GM12891 (cell line): ENCODE results near the gene MAOB. TPM values are rescaled to one million over a fixed set of nuclear protein-coding genes. Genes with fewer than 3 reads are reported as not detected.
"Not testable (repeated sequence)": the region's sequence is repeated elsewhere in the genome, so short reads cannot be mapped to it uniquely, and the experiment has no call there.

Experiments used
- DNase-seq: peaks from one replicate; pipeline ENCODE4 v3.0.0; 2011; ENCODE audit warnings: low spot score; ENCODE audit not compliant: insufficient read length
- FAIRE-seq: peaks from 2 replicates; lab custom pipeline; 2011; peaks lifted over from hg19 to GRCh38; lab: Jason Lieb, UNC
- PAX5 ChIP-seq: IDR thresholded peaks from 2 replicates; pipeline ENCODE4 v1.6.1; 2011; ENCODE audit warnings: low read length, moderate library complexity, mild to moderate bottlenecking; ENCODE audit not compliant: insufficient read depth, severe bottlenecking
- POLR2A ChIP-seq: IDR thresholded peaks from 2 replicates; pipeline ENCODE4 v1.6.1; 2011; ENCODE audit warnings: low read depth, low read length, control low read depth
- POLR2AphosphoS5 ChIP-seq: IDR thresholded peaks from 2 replicates; pipeline ENCODE4 v1.6.1; 2011; ENCODE audit warnings: low read depth, low read length, control low read depth
- POU2F2 ChIP-seq: IDR thresholded peaks from 2 replicates; pipeline ENCODE4 v1.6.1; 2011; ENCODE audit warnings: low read depth, mild to moderate bottlenecking, control low read depth, low read length, moderate library complexity
- SPI1 ChIP-seq: IDR thresholded peaks from 2 replicates; pipeline ENCODE4 v1.6.1; 2011; ENCODE audit warnings: low read depth, low read length, control low read depth
- TAF1 ChIP-seq: IDR thresholded peaks from 2 replicates; pipeline ENCODE4 v1.6.1; 2011; ENCODE audit warnings: low read depth, low read length, control low read depth
- polyA plus RNA-seq: library from polyadenylated mRNA; unstranded; fragments of >200 nt; gene quantifications from one replicate; pipeline ENCODE4 v1.2.1, GENCODE V29; 2012; ENCODE audit warnings: low read depth, missing spikeins, inconsistent platforms; ENCODE audit not compliant: missing spikeins

MAOB gene
- not detected for polyA plus RNA-seq

DNA sequence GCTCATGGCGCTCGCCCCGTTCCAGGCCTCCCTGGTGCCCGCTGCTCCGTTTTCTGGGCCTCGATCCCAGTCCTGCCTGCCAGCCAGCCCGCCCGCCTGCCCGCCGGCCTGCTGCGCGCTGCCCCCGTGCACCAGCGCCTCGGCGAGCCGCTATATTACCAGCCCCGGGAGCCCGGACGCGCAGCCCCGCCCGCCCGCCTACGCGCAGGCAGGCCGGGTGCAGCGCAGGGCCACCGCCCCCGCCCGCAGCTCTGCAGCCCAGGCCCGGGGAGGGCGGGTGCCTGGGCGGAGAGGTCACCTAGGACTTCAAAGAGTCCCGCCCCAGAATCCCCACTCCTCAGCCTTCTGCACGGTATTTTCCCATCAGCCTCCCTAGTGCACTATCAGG lies at the start of gene MAOB:
Gene MAOB (minus strand): TSS at position 157 of the 388 bp plus-strand sequence. CDS start 151 bp downstream, at position 6.
- no peak for DNase-seq
- no peak for TF ChIP-seq POU2F2
- TF ChIP-seq TAF1, result no peak
- TF ChIP-seq SPI1, result no peak
- TF ChIP-seq POLR2AphosphoS5, result no peak
- TF ChIP-seq POLR2A, result no peak
- no peak for TF ChIP-seq PAX5
- FAIRE-seq, result no peak

DNA sequence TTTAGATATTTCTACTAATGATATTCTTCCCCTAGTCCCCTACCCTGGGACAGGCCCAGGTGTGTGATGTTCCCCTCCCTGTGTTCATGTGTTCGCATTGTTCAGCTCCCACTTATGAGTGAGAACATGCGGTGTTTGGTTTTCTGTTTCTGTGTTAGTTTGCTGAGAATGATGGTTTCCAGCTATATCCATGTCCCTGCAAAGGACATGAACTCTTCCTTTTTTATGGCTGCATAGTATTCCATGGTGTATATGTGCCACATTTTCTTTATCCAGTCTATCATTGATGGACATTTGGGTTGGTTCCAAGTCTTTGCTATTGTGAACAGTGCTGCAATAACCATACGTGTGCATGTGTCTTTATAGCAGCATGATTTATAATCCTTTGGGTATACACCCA lies 39.8 kb upstream of the MAOB start:
- not testable (repeated sequence) for DNase-seq, FAIRE-seq

DNA sequence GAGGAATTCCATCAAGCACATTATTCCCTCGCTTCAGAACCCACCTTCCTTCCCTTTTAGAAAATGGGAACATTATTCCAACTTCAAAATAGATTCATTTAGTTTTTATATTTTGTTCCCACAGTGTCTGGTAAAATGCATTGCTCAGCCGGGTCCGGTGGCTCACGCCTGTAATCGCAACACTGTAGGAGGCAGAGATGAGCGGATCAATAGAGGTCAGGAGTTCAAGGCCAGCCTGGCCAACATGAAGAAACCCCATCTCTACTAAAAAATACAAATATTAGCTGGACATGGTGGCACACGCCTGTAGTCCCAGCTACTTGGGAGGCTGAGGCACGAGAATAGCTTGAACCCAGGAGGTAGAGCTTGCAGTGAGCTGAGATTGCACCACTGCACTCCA lies 28.5 kb upstream of the MAOB start:
- FAIRE-seq, DNase-seq: not testable (repeated sequence)

DNA sequence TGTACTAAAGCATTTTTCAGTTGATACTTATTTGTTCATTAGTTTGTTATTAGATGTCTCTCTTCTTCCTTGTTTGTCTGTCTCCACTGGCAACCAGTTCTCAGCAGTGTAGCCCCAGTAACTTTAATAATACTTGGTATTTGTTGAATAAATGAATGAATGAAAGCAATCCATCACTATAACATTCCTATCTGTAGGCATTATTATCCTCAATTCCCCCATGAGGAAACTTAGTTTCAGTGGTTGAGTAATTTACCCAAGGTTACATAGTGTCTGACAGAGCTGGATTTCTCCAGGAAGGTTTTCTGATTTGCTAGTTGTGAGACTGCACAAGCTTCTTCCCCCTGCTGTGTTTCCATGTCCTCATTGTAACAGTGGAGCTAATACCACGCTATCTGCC lies 27.8 kb upstream of the MAOB start:
- no peak for DNase-seq
- FAIRE-seq, result no peak
- TF ChIP-seq POLR2AphosphoS5 (no peak), POU2F2 (no peak), POLR2A (no peak), PAX5 (no peak), SPI1 (no peak), TAF1 (no peak)

DNA sequence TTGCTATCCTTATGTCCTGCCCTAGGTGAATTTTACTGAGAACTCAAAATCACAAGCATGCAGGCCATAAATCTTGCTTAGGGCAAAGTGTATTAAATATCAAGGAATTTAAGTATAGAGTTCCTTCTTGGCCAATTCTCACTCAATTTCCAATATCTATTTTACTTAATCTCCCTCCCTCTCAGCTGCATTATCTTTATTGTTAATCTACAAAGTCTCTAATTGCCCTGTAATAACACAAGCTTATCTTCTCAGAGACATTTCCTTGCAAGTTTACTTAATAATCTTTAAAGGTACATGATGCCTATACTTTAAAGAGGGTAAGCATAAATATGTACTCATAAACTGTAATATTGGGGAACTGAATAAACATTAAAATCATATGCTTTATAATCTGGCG lies 26.9 kb upstream of the MAOB start:
- FAIRE-seq, result no peak
- TF ChIP-seq POLR2A, result no peak
- TF ChIP-seq TAF1, result no peak
- no peak for TF ChIP-seq POLR2AphosphoS5
- no peak for TF ChIP-seq POU2F2
- no peak for TF ChIP-seq PAX5
- no peak for TF ChIP-seq SPI1
- DNase-seq, result no peak

DNA sequence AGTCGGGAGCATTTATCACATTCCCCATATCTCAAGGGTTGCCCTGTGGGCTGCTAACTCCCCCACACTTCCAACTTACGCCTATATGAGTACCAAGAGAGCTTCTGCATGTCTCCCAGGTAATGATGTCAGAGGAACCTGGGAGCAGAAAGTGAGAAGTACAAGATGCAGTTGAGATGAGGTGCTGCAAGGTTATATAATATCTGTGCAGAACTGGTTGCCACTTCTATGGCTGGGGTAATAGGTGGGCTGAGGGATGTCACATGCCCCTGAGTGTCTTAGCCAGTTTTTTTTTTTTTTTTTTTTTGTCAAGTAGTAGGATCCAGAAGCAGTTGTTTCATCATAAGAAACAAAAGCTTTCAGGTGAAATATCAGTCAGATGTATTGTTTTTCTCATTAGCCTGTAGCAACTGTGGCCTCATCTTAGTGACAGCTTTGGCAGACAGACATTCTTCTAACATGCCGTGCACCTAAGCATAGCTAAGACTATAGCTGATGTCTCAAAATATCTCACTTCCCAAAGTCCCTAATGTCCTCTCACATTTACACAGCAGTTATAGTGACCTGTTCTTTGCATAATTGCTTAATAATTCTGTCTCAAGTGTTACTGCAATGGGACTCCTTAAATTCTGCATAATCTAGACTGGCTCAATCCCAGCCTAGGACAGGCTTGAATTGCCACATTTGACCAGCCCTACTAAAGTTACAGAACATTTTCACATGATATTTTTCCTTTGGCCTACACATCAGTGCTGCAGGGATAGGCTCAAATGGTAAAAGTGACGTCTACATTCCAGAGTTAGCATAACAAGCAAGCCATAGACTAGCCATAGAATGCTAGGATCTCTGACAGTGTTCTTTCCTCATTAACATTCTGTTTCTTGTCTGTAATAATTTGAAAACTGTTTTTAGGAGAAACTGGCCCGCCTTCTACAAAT lies 17.9 kb upstream of the MAOB start:
- no peak for DNase-seq
- no peak for FAIRE-seq
- TF ChIP-seq POU2F2 (no peak), SPI1 (no peak), TAF1 (no peak), PAX5 (no peak), POLR2A (no peak), POLR2AphosphoS5 (no peak)

DNA sequence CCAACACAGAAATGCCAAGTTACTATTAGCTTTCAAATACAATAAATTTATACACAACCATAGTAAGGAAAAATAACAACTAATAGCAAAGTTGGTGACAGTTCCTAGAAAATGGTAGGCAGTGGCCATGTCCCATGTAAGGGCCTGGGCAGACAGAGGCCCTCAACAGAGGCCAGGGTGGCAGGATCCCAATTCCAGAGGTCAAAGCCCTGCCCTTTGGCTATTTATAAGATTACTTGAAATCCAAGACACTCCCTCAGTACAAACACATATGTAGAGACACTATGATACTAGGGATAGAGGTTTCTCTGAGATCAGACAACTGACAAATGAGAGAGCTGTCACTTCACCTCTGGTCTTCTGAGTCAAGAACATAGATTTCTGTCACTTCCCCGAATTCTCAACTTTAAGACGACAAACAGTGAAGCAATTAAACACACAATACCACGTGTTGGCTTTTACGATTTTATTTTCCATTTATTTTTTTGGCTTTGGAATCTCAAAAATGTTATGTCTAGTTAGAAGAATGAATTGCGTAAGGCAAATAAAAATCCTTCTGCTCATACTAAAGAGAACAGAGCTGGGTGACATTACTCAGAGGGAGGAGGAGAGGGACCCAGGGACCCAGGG lies 16.3 kb upstream of the MAOB start:
- TF ChIP-seq POU2F2 (no peak), TAF1 (no peak), POLR2AphosphoS5 (no peak)
- DNase-seq (no peak), FAIRE-seq (no peak)

DNA sequence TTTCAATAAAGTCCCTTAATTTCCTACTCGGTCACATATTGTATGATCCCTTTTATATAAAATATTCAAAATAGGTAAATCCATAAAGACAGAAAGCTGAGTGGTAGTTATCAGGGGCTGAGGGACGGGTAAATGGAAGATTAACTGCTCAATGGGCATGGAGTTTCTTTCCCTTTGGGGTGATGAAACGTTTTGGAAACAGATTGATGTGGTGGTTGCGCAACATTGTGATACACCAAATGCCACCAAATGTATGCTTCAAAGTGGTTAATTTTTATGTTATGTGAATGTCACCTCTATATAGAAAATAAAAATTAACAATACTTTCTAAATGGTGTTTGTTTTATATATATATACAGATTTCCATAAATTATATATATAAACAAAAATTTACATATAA lies 15.0 kb upstream of the MAOB start:
- FAIRE-seq, result no peak
- TF ChIP-seq POLR2AphosphoS5, result no peak
- no peak for TF ChIP-seq SPI1
- TF ChIP-seq PAX5, result no peak
- no peak for TF ChIP-seq POLR2A
- no peak for TF ChIP-seq POU2F2
- no peak for TF ChIP-seq TAF1
- DNase-seq, result no peak

DNA sequence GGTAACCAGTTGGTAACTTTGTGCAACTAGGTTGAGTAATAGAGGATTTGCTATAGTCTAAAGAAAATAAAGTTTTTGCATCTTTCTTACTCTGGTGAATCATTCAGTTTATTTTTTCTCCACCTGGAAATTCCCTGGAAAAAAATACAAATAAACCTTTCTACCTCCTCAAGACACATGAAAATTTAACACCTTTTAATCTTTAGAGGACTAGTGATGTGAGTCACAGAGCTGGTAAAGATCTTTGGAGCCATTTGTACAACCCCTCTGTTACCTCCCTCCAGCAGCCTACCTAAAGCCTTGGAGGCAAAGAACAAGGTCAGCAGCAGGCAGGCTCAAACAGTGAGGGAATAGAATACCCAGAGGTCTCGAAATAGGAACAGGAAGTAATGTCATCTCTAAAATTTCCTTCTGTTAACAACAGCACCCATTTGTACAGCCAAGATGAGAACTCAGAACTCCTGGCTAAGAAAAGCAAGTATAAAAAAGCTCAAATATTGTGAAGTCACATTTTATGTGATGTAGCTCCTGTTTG lies 10.2 kb upstream of the MAOB start:
- FAIRE-seq (no peak), DNase-seq (no peak)
- TF ChIP-seq POLR2A (no peak), TAF1 (no peak), POLR2AphosphoS5 (no peak), PAX5 (no peak), SPI1 (no peak), POU2F2 (no peak)

DNA sequence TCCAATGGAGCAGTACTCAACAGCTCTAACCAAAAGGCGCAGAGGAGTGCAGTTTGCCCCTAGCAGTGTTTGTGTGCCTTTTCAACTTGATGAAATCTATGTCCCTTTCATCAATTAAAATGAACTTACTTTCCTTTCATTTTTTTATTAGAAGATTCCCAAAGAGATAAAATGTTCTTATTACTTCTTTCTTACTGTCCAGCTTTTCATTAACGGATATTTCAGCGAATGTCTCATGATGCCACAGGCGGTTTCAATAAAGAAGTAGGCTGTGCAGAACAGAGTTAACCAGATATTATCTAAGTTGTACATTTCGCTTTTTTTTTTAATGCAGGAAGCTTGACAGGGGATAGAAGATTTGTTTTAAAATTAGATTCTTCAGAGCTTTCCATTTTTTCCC lies 3.4 kb upstream of the MAOB start:
- no peak for FAIRE-seq
- TF ChIP-seq PAX5 (no peak), POLR2A (no peak), SPI1 (no peak), TAF1 (no peak), POLR2AphosphoS5 (no peak), POU2F2 (no peak)
- DNase-seq, result no peak
